Thoracic aorta (tissue), 2 donors: Measurements from ENCODE around the gene PIGK. TPM values are rescaled to one million over a fixed set of nuclear protein-coding genes. Genes with fewer than 3 reads are reported as not detected.

Source experiments
- ATAC-seq: fragments of 150-250 bp; one replicate; pipeline ENCODE4 v1.8.0; 2017; ENCODE audit warnings: low read depth; ENCODE audit not compliant: insufficient number of reproducible peaks, low FRiP score
- DNase-seq: peaks from one replicate; pipeline ENCODE4 v3.0.0-alpha.2; 2020; ENCODE audit warnings: low spot score
- H3K27ac ChIP-seq, 2 donors: fragments of 200-600 bp; sonication (generic); 1 replicate in 1 of 2; 2 replicates in 1 of 2; pipeline ENCODE4 v1.5.1; 2016; ENCODE audit warnings: mild to moderate bottlenecking in 2 of 2, moderate library complexity in 2 of 2
- H3K27me3 ChIP-seq: fragments of 200-600 bp; sonication (generic); replicated peaks from 2 replicates; pipeline ENCODE4 v1.6.0; 2016; ENCODE audit warnings: mild to moderate bottlenecking; ENCODE audit not compliant: insufficient read depth
- H3K36me3 ChIP-seq: fragments of 200-600 bp; sonication (generic); one replicate; pipeline ENCODE4 v1.5.1; 2016
- H3K4me1 ChIP-seq, 2 donors: fragments of 200-600 bp; sonication (generic); 1 replicate in 1 of 2; 2 replicates in 1 of 2; pipeline versions ENCODE4 v1.5.1 to v1.6.0; 2016; ENCODE audit warnings: low read depth in 2 of 2, mild to moderate bottlenecking in 1 of 2; ENCODE audit not compliant: control insufficient read depth in 1 of 2
- H3K4me3 ChIP-seq: fragments of 200-600 bp; sonication (generic); 2 replicates; pipeline ENCODE4 v1.5.1; 2016; ENCODE audit warnings: mild to moderate bottlenecking
- H3K9me3 ChIP-seq: fragments of 200-600 bp; sonication (generic); 2 replicates; pipeline ENCODE4 v1.5.1; 2016
- CTCF ChIP-seq: fragments of 200-600 bp; sonication (generic); IDR thresholded peaks from one replicate; pipeline ENCODE4 v1.5.1; 2019; ENCODE audit warnings: antibody characterized with exemption
- total RNA-seq, 2 donors: library from RNA; depleted of rRNA; stranded (reverse); fragments of >200 nt; gene quantifications; one replicate each; pipeline versions ENCODE4 v1.1.0 to v1.2.3, GENCODE V29; 2016

The PIGK gene
- total RNA-seq, 2 donors from 2014 or later = 14.9 to 21.7 TPM

GRCh38 chr1:77250126-77250525, 30.9 kb upstream of the PIGK start:
- DNase-seq = no peak
- TF ChIP-seq CTCF = no peak
- ATAC-seq = no peak
- no peaks in the 10 kb centered on the region for H3K4me1 ChIP-seq
- H3K27ac ChIP-seq = no peak overlapping the region
- no peaks in the 10 kb centered on the region for H3K27me3 ChIP-seq
- H3K36me3 ChIP-seq = no peaks in the 10 kb centered on the region
- no peak overlapping the region for H3K4me3 ChIP-seq
- peaks cover 17% of the 10 kb centered on the region for H3K9me3 ChIP-seq

- no peak for ATAC-seq
- Histone ChIP-seq H3K9me3 (peaks cover 17% of the 10 kb centered on the region), H3K36me3 (no peaks in the 10 kb centered on the region), H3K27me3 (no peaks in the 10 kb centered on the region), H3K4me3 (no peak overlapping the region), H3K27ac (no peak overlapping the region), H3K4me1 (no peaks in the 10 kb centered on the region)
- no peak for TF ChIP-seq CTCF
- DNase-seq = no peak
These were observed 26.6 kb upstream of the PIGK start for GRCh38 chr1:77245830-77246229.

GRCh38 chr1:77239311-77239710, 20.1 kb upstream of the PIGK start:
- no peak for ATAC-seq
- H3K27me3 ChIP-seq = no peaks in the 10 kb centered on the region
- H3K36me3 ChIP-seq = no peaks in the 10 kb centered on the region
- no peaks in the 10 kb centered on the region for H3K4me1 ChIP-seq
- no peak overlapping the region for H3K27ac ChIP-seq
- H3K4me3 ChIP-seq = no peak overlapping the region
- no peak for TF ChIP-seq CTCF
- H3K9me3 ChIP-seq = no peaks in the 10 kb centered on the region
- no peak for DNase-seq

GRCh38 chr1:77238462-77238861, 19.2 kb upstream of the PIGK start:
- DNase-seq (no peak), ATAC-seq (no peak)
- H3K27me3 ChIP-seq = no peaks in the 10 kb centered on the region
- no peak overlapping the region for H3K4me3 ChIP-seq
- H3K27ac ChIP-seq = no peak overlapping the region
- H3K36me3 ChIP-seq = no peaks in the 10 kb centered on the region
- H3K9me3 ChIP-seq = no peaks in the 10 kb centered on the region
- H3K4me1 ChIP-seq = no peaks in the 10 kb centered on the region
- TF ChIP-seq CTCF = no peak

- no peak for ATAC-seq
- no peaks in the 10 kb centered on the region for H3K27me3 ChIP-seq
These were observed 15.7 kb upstream of the PIGK start for GRCh38 chr1:77234943-77235342.

More at GRCh38 chr1:77234943-77235342, 15.7 kb upstream of the PIGK start:
- H3K9me3 ChIP-seq = no peaks in the 10 kb centered on the region
- no peaks in the 10 kb centered on the region for H3K36me3 ChIP-seq
- no peak for DNase-seq
- no peak for TF ChIP-seq CTCF
- no peak overlapping the region for H3K4me3 ChIP-seq
- no peak overlapping the region for H3K27ac ChIP-seq
- H3K4me1 ChIP-seq = no peaks in the 10 kb centered on the region
